Activated CD4-positive, alpha-beta memory T cell treated with anti-CD3 and anti-CD28 coated beads, Interleukin-2, amount 10 ng/mL, durations not matched to agents 7 days and 5 days (primary cell): Measurements from ENCODE around the gene MMP23B. TPM values are rescaled to one million over a fixed set of nuclear protein-coding genes. Genes with fewer than 3 reads are reported as not detected.
A peak's percentile ranks its signal among the peaks of the same experiment; 100 is the strongest.

Source experiments
- CTCF ChIA-PET: fragments of 350-600 bp; sonication (Branson Sonifier 250); formaldehyde crosslinking; loops from one replicate; lab custom pipeline; 2021; ENCODE audit warnings: antibody characterized with exemption, inconsistent platforms; lab: Charles Lee
- POLR2A ChIA-PET: fragments of 350-600 bp; sonication (Branson Sonifier 250); formaldehyde crosslinking; loops from one replicate; lab custom pipeline; 2021; ENCODE audit warnings: antibody characterized with exemption; lab: Charles Lee
- DNase-seq: peaks from one replicate; pipeline ENCODE4 v3.0.0-alpha.2; 2020
- H3K27ac Mint-ChIP-seq: one replicate; pipeline ENCODE4 v1.8.0; 2021; ENCODE audit warnings: mild to moderate bottlenecking, mixed read lengths
- H3K27me3 Mint-ChIP-seq: one replicate; pipeline ENCODE4 v1.8.0; 2021; ENCODE audit warnings: mixed read lengths
- H3K36me3 Mint-ChIP-seq: one replicate; pipeline ENCODE4 v1.8.0; 2021; ENCODE audit warnings: low read depth, mixed read lengths
- H3K4me1 Mint-ChIP-seq: one replicate; pipeline ENCODE4 v1.8.0; 2021; ENCODE audit warnings: mixed read lengths
- H3K4me3 Mint-ChIP-seq: one replicate; pipeline ENCODE4 v1.8.0; 2021; ENCODE audit warnings: mild to moderate bottlenecking, mixed read lengths
- H3K9me3 Mint-ChIP-seq: one replicate; pipeline ENCODE4 v1.8.0; 2021; ENCODE audit warnings: mixed read lengths
- total RNA-seq, 2 experiments: library from RNA; stranded (reverse); gene quantifications; one replicate each; pipeline ENCODE4 v1.2.3, GENCODE V29; 2021

MMP23B gene
- total RNA-seq, 2 experiments from 2014 or later: 0.63 to 2.4 TPM

- Mint-ChIP-seq H3K36me3 (peaks cover 6% of the 10 kb centered on the region), H3K4me1 (peaks cover 29% of the 10 kb centered on the region), H3K9me3 (no peaks in the 10 kb centered on the region), H3K27me3 (no peaks in the 10 kb centered on the region), H3K27ac (peak overlapping the region; percentile 66), H3K4me3 (peak overlapping the region; percentile 77)
- no peak for DNase-seq
- ChIA-PET CTCF (no interaction called here), POLR2A (interaction anchor here (2.5 kb wide), 1 partner anchor 12 kb away, joined by 9 read pairs; no protein-coding TSS in a partner anchor)
Observed at GRCh38 chr1:1617516-1617915, 14.5 kb upstream of the MMP23B start.

GRCh38 chr1:1617925-1618324 lies 14.0 kb upstream of the MMP23B start:
- Mint-ChIP-seq H3K4me1 (peaks cover 29% of the 10 kb centered on the region), H3K27me3 (no peaks in the 10 kb centered on the region), H3K27ac (no peak overlapping the region), H3K36me3 (peaks cover 6% of the 10 kb centered on the region), H3K9me3 (no peaks in the 10 kb centered on the region), H3K4me3 (no peak overlapping the region)
- ChIA-PET POLR2A (interaction anchor here (2.5 kb wide), 1 partner anchor 11 kb away, joined by 9 read pairs; no protein-coding TSS in a partner anchor), CTCF (no interaction called here)
- DNase-seq: no peak

GRCh38 chr1:1618396-1619068 lies 13.4 kb upstream of the MMP23B start:
- Mint-ChIP-seq H3K27ac (no peak overlapping the region), H3K27me3 (no peaks in the 10 kb centered on the region), H3K36me3 (peaks cover 5% of the 10 kb centered on the region), H3K4me1 (peaks cover 28% of the 10 kb centered on the region), H3K4me3 (no peak overlapping the region), H3K9me3 (no peaks in the 10 kb centered on the region)
- DNase-seq: no peak
- ChIA-PET CTCF (no interaction called here), POLR2A (interaction anchor here (2.5 kb wide), 1 partner anchor 11 kb away, joined by 9 read pairs; no protein-coding TSS in a partner anchor)

GRCh38 chr1:1619917-1620361 lies 12.0 kb upstream of the MMP23B start:
- no peaks in the 10 kb centered on the region for H3K9me3 Mint-ChIP-seq
- H3K27ac Mint-ChIP-seq: no peak overlapping the region
- H3K4me3 Mint-ChIP-seq: no peak overlapping the region
- no peaks in the 10 kb centered on the region for H3K27me3 Mint-ChIP-seq
- POLR2A ChIA-PET: no interaction called here
- no peak for DNase-seq
- CTCF ChIA-PET: no interaction called here
- peaks cover 13% of the 10 kb centered on the region for H3K4me1 Mint-ChIP-seq
- no peaks in the 10 kb centered on the region for H3K36me3 Mint-ChIP-seq

- Mint-ChIP-seq H3K4me1 (peaks cover 12% of the 10 kb centered on the region), H3K4me3 (no peak overlapping the region), H3K27ac (no peak overlapping the region), H3K27me3 (no peaks in the 10 kb centered on the region), H3K9me3 (no peaks in the 10 kb centered on the region), H3K36me3 (no peaks in the 10 kb centered on the region)
- DNase-seq: no peak
- ChIA-PET CTCF (no interaction called here), POLR2A (interaction anchor here (0.9 kb wide), 1 partner anchor 8 kb away, joined by 3 read pairs; no protein-coding TSS in a partner anchor)
Observed at GRCh38 chr1:1620433-1621139, 11.4 kb upstream of the MMP23B start.

- Mint-ChIP-seq H3K4me1 (peaks cover 11% of the 10 kb centered on the region), H3K27ac (no peak overlapping the region), H3K27me3 (no peaks in the 10 kb centered on the region), H3K36me3 (no peaks in the 10 kb centered on the region), H3K4me3 (no peak overlapping the region), H3K9me3 (no peaks in the 10 kb centered on the region)
- ChIA-PET CTCF (no interaction called here), POLR2A (interaction anchor here (0.9 to 1.1 kb wide), 2 partner anchors 7 to 9 kb away, joined by 3 to 4 read pairs; no protein-coding TSS in a partner anchor)
- DNase-seq: no peak
Observed at GRCh38 chr1:1621173-1622009, 10.6 kb upstream of the MMP23B start.

- Mint-ChIP-seq H3K9me3 (no peaks in the 10 kb centered on the region), H3K36me3 (no peaks in the 10 kb centered on the region), H3K27me3 (no peaks in the 10 kb centered on the region), H3K4me1 (peaks cover 5% of the 10 kb centered on the region), H3K27ac (no peak overlapping the region), H3K4me3 (no peak overlapping the region)
- POLR2A ChIA-PET: interaction anchor here (1.1 kb wide), 1 partner anchor 8 kb away, joined by 4 read pairs; no protein-coding TSS in a partner anchor
- CTCF ChIA-PET: no interaction called here
- DNase-seq: no peak
Observed at GRCh38 chr1:1622010-1622787, 9.8 kb upstream of the MMP23B start.

GRCh38 chr1:1622788-1623094 lies 9.2 kb upstream of the MMP23B start:
- CTCF ChIA-PET: no interaction called here

GRCh38 chr1:1623181-1623630 lies 8.8 kb upstream of the MMP23B start:
- ChIA-PET CTCF (no interaction called here), POLR2A (no interaction called here)
- Mint-ChIP-seq H3K36me3 (no peaks in the 10 kb centered on the region), H3K27me3 (no peaks in the 10 kb centered on the region), H3K9me3 (no peaks in the 10 kb centered on the region), H3K4me1 (no peaks in the 10 kb centered on the region), H3K4me3 (no peak overlapping the region), H3K27ac (no peak overlapping the region)
- DNase-seq: no peak

More at GRCh38 chr1:1622788-1623094, 9.2 kb upstream of the MMP23B start:
- POLR2A ChIA-PET: no interaction called here
- H3K27ac Mint-ChIP-seq: no peak overlapping the region
- H3K4me1 Mint-ChIP-seq: no peaks in the 10 kb centered on the region
- no peaks in the 10 kb centered on the region for H3K36me3 Mint-ChIP-seq
- no peaks in the 10 kb centered on the region for H3K9me3 Mint-ChIP-seq
- no peaks in the 10 kb centered on the region for H3K27me3 Mint-ChIP-seq
- no peak overlapping the region for H3K4me3 Mint-ChIP-seq
- no peak for DNase-seq

GRCh38 chr1:1623631-1624442 lies 8.1 kb upstream of the MMP23B start:
- H3K27me3 Mint-ChIP-seq: no peaks in the 10 kb centered on the region
- no peak overlapping the region for H3K27ac Mint-ChIP-seq
- ChIA-PET POLR2A (no interaction called here), CTCF (no interaction called here)
- no peaks in the 10 kb centered on the region for H3K4me1 Mint-ChIP-seq
- H3K9me3 Mint-ChIP-seq: no peaks in the 10 kb centered on the region
- no peak for DNase-seq
- no peak overlapping the region for H3K4me3 Mint-ChIP-seq
- H3K36me3 Mint-ChIP-seq: no peaks in the 10 kb centered on the region

- DNase-seq: no peak
- POLR2A ChIA-PET: no interaction called here
- Mint-ChIP-seq H3K4me3 (no peak overlapping the region), H3K4me1 (no peaks in the 10 kb centered on the region), H3K27ac (no peak overlapping the region), H3K36me3 (no peaks in the 10 kb centered on the region), H3K9me3 (no peaks in the 10 kb centered on the region), H3K27me3 (no peaks in the 10 kb centered on the region)
- CTCF ChIA-PET: no interaction called here
Observed at GRCh38 chr1:1624443-1625403, 7.2 kb upstream of the MMP23B start.
